Measurements from ENCODE around the gene ANTXR1.

The ANTXR1 gene

GRCh38 chr2:69102041-69102593 is 89.1 kb downstream of the ANTXR1 start:
- no peak for DNase-seq

- no peak for DNase-seq
These were observed 90.4 kb downstream of the ANTXR1 start for GRCh38 chr2:69103419-69103818.

DNA sequence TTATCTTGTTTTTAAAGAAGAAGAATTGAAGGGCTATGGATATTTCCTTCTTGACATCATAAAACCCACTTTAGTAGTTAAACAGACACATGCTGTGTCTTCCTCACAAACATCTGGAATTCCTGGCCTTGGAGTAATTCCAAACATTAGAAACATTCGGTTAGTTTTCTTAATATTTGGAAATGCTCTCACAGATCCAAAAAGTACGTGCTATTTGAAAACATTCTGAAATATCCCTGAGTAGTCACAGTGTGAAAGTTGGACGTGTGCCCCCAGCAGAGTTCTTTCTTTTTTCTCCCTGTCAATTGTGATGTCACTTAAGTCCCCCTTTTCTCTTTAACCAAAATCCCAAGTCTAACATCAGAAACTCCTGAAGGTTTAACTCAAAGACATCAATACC is 91.3 kb downstream of the ANTXR1 start:
- DNase-seq = no peak

- no peak for DNase-seq
These were observed 96.3 kb downstream of the ANTXR1 start for GRCh38 chr2:69109255-69109654.

DNA sequence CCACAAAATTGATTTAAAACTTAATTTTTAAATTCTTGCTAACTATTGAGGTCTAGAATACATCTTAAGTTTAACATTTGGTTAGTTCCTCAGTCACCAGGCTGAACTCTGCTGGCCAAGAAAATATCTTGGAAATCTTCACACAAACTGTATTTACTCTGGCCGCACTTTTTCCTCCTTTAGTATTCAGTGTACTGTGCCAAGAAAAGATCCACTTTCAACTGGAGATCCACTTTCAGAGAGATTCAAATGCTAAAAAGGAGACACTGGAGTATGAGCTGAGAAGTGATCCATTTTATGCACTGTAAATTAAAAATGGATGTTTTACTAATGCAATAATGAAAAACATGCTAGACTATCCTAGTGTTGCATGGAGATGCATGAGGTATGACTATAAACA is 98.1 kb downstream of the ANTXR1 start:
- no peak for DNase-seq

- DNase-seq = no peak
These were observed 100.6 kb downstream of the ANTXR1 start for GRCh38 chr2:69113627-69114026.

DNA sequence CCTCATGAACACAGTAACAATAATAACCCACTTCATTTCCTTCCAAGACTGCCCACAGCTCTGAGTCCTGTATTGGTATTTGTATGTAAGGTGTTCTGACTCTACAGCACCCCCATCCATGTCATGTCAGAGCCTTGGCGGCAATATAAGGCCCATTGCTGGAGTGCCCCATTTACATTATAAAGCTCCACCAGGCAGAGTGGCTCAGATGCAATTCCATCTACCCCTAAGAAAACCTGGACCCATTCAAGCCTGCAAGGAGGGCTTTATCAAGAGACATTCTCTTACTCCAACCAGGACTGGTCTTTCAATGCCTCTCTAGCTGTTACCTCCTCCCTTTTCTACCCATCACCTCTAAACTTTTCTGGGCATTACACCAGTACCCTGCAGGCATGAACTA is 101.6 kb downstream of the ANTXR1 start:
- no peak for DNase-seq

DNA sequence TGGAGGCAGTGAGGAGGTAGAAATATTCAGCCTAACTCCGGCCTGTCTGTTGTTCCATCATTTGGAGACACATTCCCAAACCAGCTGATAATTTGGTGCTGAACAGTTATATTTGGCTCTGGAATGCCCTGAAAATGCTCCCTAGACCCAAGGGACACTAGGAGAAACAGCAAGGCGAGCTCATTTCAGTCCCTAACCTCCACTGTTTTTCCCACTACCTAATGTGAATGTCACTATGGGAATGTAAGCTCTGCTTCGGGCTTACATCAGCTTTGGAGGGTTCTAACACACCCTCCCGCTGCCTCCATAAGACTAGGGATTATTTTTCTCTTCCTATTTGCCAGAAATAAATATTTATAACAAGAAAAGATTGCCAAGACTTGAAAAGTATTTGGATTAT is 103.5 kb downstream of the ANTXR1 start:
- DNase-seq = no peak

DNA sequence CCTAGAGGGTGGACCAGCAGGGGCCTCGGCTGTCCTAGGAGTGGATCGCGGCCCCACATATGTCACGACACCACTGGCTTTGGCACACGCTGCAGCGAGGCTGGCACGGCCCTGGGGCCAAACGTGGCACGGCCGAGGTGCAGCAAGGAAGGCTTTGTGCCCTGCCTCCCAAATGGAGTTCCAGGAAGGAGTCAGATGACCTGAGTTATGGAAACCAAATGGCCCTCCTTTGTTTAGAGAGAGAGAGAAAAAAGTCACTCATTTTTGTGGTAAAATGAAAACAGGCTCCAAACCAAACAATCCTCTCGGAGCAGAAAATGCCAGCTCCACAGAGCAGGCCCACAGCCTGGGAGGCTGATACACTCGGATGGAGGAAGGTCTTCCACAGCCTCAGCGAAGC is 105.6 kb downstream of the ANTXR1 start:
- no peak for DNase-seq

DNA sequence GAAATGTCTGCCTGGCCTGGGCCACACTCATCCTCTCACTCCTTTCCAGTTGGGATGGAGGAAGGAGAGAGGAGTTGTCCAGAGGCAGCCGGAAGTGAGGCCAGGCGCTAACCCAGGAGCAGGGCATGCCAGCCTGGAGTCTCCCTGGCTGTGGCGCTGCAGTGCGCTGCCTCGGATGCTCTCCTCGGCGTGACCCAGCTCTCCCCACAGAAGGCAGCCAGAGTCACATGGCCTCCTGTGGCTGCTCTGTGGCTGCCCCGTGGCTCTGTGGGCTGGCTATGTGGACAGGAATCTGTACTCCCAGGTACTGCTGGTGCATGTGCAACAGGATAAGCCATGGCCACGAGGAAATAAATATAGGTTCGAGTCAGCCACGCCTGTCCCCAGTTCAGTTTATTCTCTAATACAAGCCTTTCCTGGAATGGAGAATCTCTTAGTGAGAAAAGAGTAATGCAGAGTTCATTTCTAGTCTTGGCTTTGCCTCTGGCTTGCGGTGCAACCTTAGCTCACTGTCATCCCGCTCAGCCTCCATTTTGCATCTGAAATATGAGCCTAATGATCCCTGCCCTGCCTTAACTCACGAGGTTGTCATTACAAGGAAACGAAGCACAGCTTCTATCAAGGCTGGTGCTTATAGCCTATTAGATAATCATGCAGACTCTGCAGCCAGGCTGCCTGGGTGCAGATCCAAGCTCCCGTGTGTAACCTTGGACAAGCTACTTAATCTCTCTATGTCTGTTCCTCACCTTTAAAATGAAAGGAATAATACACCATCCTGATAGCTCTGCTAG is 106.3 kb downstream of the ANTXR1 start:
- DNase-seq = no peak

- no peak for DNase-seq
These were observed 109.3 kb downstream of the ANTXR1 start for GRCh38 chr2:69122271-69122670.

GRCh38 chr2:69123182-69123581 is 110.2 kb downstream of the ANTXR1 start:
- no peak for DNase-seq

DNA sequence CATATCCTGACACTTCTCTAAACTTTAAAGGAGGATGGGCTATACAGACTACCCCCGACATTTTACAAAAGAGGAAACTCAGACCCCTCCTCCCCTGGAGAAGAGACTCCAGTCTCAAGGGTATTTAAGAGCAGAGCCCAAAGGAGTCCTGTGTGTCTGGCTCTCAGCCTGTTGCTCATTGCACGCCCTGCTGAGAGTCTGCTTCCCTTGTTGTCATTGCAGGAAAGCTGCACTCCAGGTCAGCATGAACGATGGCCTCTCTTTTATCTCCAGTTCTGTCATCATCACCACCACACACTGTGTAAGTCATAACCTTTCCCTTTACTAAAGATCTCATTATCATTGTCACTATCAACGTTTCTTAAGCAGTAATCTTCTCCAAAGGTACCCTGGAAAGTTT is 111.4 kb downstream of the ANTXR1 start:
- no peak for DNase-seq

GRCh38 chr2:69125816-69126215 is 112.8 kb downstream of the ANTXR1 start:
- DNase-seq = no peak

DNA sequence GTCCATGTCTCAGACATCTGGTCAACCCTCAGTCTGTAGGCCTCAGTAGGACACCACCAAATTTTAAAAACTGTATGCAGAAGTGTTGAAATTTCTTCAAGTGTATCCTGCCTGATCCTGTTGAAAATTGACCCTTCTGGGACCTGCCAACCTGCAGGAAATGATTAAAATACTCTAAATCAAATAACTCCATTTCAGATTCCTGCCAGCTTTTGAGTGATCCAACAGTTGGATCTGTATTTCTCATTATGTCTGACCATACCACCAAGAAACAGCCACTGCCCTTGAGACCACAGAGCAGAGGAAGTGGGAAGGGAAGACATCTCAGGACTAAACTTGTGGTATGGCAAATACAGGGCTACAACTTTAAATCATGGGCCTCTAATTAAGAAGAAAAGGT is 113.4 kb downstream of the ANTXR1 start:
- DNase-seq = no peak

DNA sequence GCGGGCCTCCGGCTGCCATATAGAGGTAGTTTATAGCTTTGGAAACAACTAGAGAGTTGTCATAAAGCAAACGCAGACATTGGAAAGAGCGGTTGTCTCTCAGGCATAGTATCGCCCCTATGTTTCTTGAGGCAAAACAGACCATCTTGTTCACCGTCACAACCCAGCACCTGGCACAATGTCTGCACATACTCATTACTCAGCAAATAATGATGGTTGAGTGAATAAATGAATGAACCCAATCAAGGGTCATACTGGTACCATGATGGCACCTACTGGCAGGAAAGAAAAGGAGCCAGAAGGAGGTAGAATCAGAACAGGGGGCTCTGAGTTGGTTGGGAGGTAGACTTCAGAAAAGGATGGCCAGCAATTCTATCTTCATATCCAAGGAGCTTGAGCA is 118.5 kb downstream of the ANTXR1 start:
- DNase-seq = no peak

DNA sequence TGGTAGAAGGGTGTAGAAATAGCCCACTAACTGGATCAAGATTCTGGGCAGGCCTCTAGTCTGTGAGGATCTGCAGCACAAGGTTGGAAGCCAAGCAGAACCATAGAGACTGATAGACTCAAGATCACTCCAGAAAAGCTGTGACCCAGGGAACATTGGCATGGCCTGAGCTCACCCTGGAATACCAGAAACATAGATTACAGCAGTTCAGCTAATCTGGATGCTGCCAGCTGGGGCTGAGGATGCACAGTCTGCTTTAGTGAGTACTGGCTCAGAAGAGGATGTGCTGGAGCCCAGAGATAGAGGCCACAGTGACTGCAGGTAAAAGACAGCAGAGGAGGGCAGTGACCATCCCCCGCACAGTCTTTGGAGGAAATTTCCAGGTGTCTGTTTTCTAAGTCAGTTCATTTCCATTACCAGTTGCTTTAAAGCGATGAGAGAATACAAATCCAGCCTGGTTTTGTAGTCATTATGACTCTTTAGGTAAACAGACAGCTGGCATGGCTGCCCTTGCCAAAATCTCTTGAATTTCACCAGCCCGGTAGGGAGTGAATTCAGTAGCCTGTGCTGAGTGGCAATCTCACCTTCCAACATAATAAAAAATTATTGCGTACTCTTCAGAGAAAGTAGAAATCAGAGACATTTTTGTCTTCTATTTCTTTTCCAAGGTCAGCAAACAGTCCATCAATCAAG is 119.2 kb downstream of the ANTXR1 start:
- DNase-seq = no peak

GRCh38 chr2:69132960-69133590 is 120.1 kb downstream of the ANTXR1 start:
- no peak for DNase-seq

DNA sequence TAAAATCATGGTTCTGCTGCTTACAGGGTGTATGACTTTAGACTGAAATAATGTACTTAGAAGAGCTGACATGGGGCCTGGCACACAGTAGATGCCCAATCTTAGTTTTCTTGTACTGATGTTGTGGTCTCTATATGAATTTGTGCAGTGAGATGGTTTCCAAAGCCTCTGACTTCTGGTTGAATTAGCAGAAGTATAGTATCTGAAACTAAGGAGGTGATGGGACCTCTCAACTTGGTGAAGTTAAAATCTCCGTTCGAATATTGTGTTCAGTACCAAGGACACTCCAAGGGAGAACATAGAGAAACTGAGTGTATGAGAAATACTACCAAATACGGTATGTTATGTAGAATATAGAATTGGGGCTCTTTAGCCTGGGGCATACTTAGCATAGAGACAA is 120.9 kb downstream of the ANTXR1 start:
- DNase-seq = no peak

GRCh38 chr2:69134306-69134945 is 121.4 kb downstream of the ANTXR1 start:
- no peak for DNase-seq

DNA sequence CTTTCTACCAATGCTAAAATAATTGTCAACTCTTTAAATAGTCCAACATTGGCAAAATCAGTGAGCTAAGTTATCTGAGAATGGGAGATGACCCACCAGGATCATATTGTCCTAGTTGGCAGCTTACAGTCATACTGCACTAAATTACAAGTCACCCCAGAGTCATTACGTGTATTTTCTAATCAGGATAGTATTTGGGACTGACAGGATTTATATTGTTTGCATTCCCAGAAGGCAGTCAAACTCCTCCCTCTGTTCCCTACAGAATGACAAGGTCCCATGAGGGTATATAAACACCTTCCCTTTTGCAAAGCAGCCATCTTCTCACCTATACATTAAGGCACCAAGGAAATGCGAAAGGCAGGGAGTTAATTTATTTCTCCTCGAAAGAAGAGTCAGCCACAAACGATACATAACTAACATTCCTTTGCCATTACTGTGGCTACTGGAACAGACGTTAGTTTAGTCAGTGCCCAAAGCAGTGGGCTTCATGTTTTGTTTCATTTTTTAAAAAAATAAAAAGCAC is 125.3 kb downstream of the ANTXR1 start:
- no peak for DNase-seq

- no peak for DNase-seq
These were observed 125.9 kb downstream of the ANTXR1 start for GRCh38 chr2:69138793-69139459.
